EH (cell line): Measurements from ENCODE around the gene MDH2.
"Not testable (repeated sequence)": the region's sequence is repeated elsewhere in the genome, so short reads cannot be mapped to it uniquely, and the experiment has no call there.

Experiments used
- DNase-seq: peaks from one replicate; pipeline ENCODE4 v3.0.0-alpha.2; 2015; ENCODE audit warnings: low read depth

The MDH2 gene

GRCh38 chr7:76072243-76073148, 24.6 kb downstream of the MDH2 start:
- DNase-seq, result no peak

DNA sequence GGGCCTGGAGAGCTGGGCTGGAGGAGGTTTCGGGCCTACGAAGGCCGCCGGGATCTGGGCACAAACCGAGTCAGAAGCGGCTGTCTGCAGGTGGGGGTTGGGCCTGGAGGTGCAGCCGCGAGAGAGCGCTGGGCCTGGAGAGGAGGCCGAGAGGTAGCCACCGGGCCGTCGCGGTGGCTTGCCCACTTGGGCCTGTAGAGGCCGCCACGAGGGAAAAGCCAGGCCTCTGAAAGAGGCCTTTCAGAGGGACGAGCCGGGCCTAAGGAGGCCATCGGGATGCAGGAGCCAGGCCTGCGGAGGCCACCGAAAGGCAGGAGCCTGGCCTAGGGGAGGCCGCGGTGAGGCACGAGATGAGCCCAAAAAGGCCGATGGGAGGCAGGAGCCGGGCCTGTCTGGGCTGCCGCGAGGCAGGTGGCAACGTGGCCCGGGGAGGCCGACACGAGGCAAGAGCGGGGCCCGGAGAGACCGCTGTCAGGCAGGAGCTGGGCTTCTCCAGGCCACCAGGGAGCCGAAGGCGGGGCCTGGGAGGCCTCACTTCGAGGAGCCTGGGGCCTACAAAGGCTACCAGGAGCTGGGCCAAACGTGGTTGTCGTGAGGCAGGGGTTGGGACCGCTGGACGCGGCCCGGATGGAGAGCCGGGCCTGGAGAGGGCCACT, 25.6 kb downstream of the MDH2 start:
- no peak for DNase-seq

GRCh38 chr7:76074306-76074971, 26.5 kb downstream of the MDH2 start:
- DNase-seq, result no peak

GRCh38 chr7:76074972-76075370, 27.1 kb downstream of the MDH2 start:
- DNase-seq, result peak; percentile 8

- no peak for DNase-seq
These were observed 29.1 kb downstream of the MDH2 start for GRCh38 chr7:76076995-76077394.

- peak; percentile 41 for DNase-seq
These were observed 29.5 kb downstream of the MDH2 start for GRCh38 chr7:76077435-76077834.

DNA sequence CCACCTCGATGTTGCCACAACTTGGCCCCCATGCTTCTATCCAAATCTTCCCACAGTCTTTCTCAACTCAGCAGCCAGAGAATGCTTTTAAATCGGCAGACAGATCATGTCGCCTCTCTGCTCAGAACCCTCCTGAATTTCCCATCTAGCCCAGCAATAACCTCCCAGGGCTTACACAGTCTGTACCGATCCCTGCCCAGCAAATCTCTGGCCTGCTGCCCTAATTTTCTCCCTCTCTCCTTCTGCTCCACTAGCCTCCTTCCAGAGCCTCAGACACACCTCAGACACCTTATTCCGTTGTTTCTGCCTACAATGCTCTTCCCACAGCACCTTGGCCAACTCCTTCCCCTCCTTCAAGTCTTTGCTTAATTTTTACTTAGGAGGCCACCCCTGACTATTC, 32.3 kb downstream of the MDH2 start:
- DNase-seq, result no peak

- not testable (repeated sequence) for DNase-seq
These were observed 36.2 kb downstream of the MDH2 start for GRCh38 chr7:76084115-76084514.

DNA sequence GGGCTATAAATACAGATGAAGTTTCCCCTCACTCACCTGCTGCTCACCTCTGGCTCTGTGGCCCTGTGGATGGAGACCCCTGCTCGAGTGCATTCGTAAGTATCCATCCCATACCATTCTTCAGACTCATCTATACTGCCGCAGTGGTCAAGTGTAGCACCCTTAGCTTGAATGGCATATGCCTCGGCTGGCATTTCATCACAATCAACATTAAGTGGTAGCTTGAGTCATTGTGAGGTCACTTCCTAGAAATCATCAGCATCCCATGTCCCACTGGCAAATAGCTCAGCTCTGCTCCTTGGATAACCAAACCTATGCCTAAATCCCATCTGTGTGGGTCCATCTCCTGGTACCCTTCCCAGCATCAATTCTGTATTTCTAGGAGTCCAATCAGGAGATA, 38.2 kb downstream of the MDH2 start:
- peak; percentile 53 for DNase-seq

- DNase-seq, result peak; percentile 94
These were observed 39.5 kb downstream of the MDH2 start for GRCh38 chr7:76087362-76087791.

GRCh38 chr7:76089865-76090475, 42.1 kb downstream of the MDH2 start:
- DNase-seq, result no peak

- no peak for DNase-seq
These were observed 43.6 kb downstream of the MDH2 start for GRCh38 chr7:76091506-76091905.

- DNase-seq, result peak; percentile 39
These were observed 45.6 kb downstream of the MDH2 start for GRCh38 chr7:76093531-76093930.

DNA sequence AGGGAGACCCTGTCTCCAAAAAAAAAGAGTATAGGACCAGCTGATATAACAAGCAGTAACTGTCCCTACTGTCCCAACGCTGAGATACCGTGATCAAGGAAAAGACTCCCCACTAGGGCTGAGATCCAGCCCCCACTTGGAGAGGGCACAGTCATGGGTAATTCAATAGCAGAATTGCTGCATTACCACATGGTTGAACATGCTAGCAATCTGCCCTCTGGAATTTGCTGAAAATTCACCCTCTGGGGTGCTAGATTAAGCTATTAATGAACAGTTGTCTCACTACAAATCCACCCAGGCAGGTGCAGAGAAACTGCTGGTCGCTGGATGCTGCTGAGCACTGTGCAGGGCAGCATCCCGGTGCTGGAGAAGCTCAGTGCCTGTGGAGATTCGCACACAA, 46.4 kb downstream of the MDH2 start:
- not testable (repeated sequence) for DNase-seq

DNA sequence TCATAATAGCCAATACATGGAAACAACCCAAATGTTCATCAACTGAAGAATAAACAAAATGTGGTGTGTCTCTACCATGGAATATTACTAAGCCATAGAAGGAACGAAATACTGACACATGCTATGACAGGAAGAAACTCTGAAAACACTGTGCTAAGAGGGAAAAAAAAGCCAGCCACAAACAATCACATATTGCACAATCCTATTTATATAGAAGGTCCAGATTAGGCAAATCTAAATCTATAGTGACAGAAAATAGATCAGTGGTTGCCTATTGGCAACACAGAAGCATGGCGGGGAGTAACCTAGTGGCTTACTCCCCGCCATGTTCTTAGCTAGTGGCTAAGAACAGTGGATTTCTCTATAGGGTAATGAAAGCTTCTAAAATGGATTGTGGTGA, 48.0 kb downstream of the MDH2 start:
- DNase-seq, result no peak

DNA sequence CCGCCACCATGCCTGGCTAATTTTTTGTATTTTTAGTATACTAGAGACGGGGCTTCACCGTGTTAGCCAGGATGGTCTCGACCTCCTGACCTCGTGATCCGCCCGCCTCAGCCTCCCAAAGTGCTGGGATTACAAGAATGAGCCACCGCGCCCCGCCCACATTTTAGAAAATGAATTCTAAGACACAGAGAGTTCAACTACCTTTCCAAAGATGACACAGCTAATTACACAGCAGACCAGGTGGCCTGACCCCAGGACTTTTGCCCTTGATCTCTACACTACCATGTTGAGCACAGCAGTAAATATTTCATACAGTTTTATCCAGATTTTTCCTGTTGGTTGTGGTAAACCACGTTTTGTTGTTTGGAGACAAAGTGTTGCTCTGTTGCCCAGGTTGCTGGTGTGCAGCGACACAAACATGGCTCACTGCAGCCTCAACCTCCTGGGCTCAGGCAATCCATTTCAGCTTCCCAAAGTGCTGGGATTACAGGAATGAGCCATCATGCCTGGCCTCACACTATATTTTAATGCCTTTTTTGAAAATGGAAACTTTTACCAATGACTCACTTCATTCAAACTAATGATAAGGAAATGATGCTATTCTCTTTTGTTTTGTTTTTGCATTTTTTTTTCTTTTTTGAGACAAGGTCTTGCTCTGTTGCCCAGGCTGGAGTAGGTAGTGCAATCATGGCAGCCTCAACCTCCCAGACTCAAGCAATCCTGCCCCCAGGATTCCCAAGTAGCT, 54.0 kb downstream of the MDH2 start:
- DNase-seq, result peak; percentile 47

- not testable (repeated sequence) for DNase-seq
These were observed 55.9 kb downstream of the MDH2 start for GRCh38 chr7:76103788-76104187.

GRCh38 chr7:76106130-76106529, 58.2 kb downstream of the MDH2 start:
- not testable (repeated sequence) for DNase-seq

- DNase-seq, result no peak
These were observed 59.0 kb downstream of the MDH2 start for GRCh38 chr7:76106893-76107292.

- peak; percentile 41 for DNase-seq
These were observed 60.8 kb downstream of the MDH2 start for GRCh38 chr7:76108540-76109233.

DNA sequence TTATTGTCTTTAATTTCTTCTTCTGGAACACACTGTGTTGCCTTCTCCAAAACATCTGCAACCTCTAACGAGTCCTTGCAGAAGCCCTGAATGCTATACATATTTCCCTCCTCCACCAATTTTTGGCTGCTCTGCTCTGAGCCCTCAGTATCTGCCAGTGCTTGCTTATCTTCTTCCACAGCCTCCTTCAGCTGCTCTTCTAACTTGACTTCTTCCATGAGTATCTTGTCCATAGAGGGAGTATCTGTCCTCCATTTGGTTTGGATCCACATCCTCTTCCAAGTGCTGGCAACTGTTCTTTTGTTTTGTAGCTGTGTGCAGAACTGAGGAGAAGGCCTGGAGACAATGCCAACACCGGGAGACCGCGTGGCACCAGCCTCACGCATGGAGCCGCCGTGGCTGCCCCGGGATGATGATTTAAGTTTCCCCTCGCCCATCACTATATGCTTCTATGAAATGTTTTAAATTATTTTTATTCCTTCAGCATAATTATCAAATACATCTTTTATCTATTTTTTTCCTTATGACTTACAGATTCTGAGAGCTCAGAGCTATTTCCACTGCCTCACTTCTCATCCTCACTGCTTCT, 65.2 kb downstream of the MDH2 start:
- not testable (repeated sequence) for DNase-seq
